ENCODE data around the gene RUSF1. TPM values are rescaled to one million over a fixed set of nuclear protein-coding genes. Genes with fewer than 3 reads are reported as not detected.

Gene RUSF1
- total and polyA plus RNA-seq, 10 of the 15 experiments (the other 5 are each of a cell fraction or from before 2014, with no cell fraction given): 0.20 to 46.3 (median 29.7) TPM

GRCh38 chr16:31465788-31466370 is 42.3 kb downstream of the RUSF1 start:
- H3K79me2 ChIP-seq (ENCODE audit: control insufficient read depth, insufficient read depth, low read length): 0 out of 2 replicates have a peak, but pooled peaks cover 3% of the 10 kb centered on the region
- H3K27me3 ChIP-seq (replicated peaks in 1 of 2; ENCODE audit: control insufficient read depth in 2 of 2, insufficient read depth in 2 of 2, low read length in 1 of 2): no peaks in the 10 kb centered on the region
- no peak overlapping the region for H3K27ac ChIP-seq (ENCODE audit: control insufficient read depth, insufficient read depth)
- H3K4me1 ChIP-seq (ENCODE audit: control insufficient read depth, insufficient read depth, low read length): 0 out of 2 replicates have a peak, but pooled peaks cover 4% of the 10 kb centered on the region
- H2AFZ ChIP-seq (ENCODE audit: control insufficient read depth, low read depth, low read length): no peak overlapping the region
- no TSS peak for BruUV-seq (replicated peaks)
- FAIRE-seq: no peak
- H4K20me1 ChIP-seq (ENCODE audit: control insufficient read depth, insufficient read depth): no peaks in the 10 kb centered on the region
- H3K36me3 ChIP-seq (ENCODE audit: control insufficient read depth in 2 of 2, insufficient read depth in 2 of 2, low read length in 1 of 2): peaks cover 0 to 20% of the 10 kb centered on the region in 2 experiments; a peak in 3 of 4 replicates
- no peak overlapping the region for H3K9ac ChIP-seq (ENCODE audit: control insufficient read depth, insufficient read depth, low read length)
- ChIA-PET RAD21 (ENCODE audit: unreplicated experiment) (no interaction called here), CTCF (no interaction called here), POLR2A (no interaction called here), SMC1A (ENCODE audit: uncharacterized antibody, unreplicated experiment) (no interaction called here)
- no peaks in the 10 kb centered on the region for H3K9me3 ChIP-seq (replicated peaks; ENCODE audit: control insufficient read depth, insufficient read depth, low read length)
- in situ Hi-C loops (cut with MboI) (no loop called here), intact Hi-C loops (cut with micrococcal nuclease; ENCODE audit: unreplicated experiment) (no loop called here)
- DNase-seq (ENCODE audit: low read depth, low spot score): no peak
- 92% methylated on average over 19 of the region's 20 CpGs for WGBS (ENCODE audit: insufficient coverage, insufficient replicate concordance, low lambda C conversion rate, missing lambda C conversion rate)
- no peak overlapping the region for H3K4me3 ChIP-seq
- no peak overlapping the region for H3K4me2 ChIP-seq (ENCODE audit: control insufficient read depth, insufficient read depth)
- ATAC-seq: no peak
- no peak for TF ChIP-seq IRF4 (IDR thresholded peaks at IDR 0.05; ENCODE audit: low read depth, low read length)
- no peak for TF ChIP-seq ATF2 (IDR thresholded peaks at IDR 0.05; ENCODE audit: low read length)
- no peak for TF ChIP-seq ESRRA (IDR thresholded peaks at IDR 0.05; ENCODE audit: low read length)
- TF ChIP-seq NRF1 (conservative IDR thresholded peaks at IDR 0.05; ENCODE audit: low read depth, low read length): no peak
- no peak for TF ChIP-seq STAT1 (conservative IDR thresholded peaks at IDR 0.05)
- no peak for TF ChIP-seq NR2C2 (IDR thresholded peaks at IDR 0.05; ENCODE audit: borderline replicate concordance, control insufficient read depth, insufficient read length, low read depth)
- no peak for TF ChIP-seq SUPT20H (IDR thresholded peaks at IDR 0.05; ENCODE audit: borderline replicate concordance, control insufficient read depth, low read depth, low read length)
- TF ChIP-seq FOXM1 (IDR thresholded peaks at IDR 0.05; ENCODE audit: low read depth, low read length): no peak
- TF ChIP-seq HDGF (IDR thresholded peaks at IDR 0.05): no peak
- TF ChIP-seq NFYB (IDR thresholded peaks at IDR 0.05; ENCODE audit: insufficient read depth, low read depth, low read length): no peak
- TF ChIP-seq NKRF (conservative IDR thresholded peaks at IDR 0.05): no peak
- TF ChIP-seq ZNF592 (IDR thresholded peaks at IDR 0.05): no peak
- no peak for TF ChIP-seq IKZF2 (IDR thresholded peaks at IDR 0.05)
- TF ChIP-seq, protein P1, sequence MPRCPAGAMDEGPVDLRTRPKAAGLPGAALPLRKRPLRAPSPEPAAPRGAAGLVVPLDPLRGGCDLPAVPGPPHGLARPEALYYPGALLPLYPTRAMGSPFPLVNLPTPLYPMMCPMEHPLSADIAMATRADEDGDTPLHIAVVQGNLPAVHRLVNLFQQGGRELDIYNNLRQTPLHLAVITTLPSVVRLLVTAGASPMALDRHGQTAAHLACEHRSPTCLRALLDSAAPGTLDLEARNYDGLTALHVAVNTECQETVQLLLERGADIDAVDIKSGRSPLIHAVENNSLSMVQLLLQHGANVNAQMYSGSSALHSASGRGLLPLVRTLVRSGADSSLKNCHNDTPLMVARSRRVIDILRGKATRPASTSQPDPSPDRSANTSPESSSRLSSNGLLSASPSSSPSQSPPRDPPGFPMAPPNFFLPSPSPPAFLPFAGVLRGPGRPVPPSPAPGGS (IDR thresholded peaks at IDR 0.05; ENCODE audit: borderline replicate concordance, insufficient read depth, low read depth, low read length, poor library complexity, severe bottlenecking): no peak
- TF ChIP-seq SUZ12 (IDR thresholded peaks at IDR 0.05; ENCODE audit: unreplicated experiment): no peak
- TF ChIP-seq YY1 (IDR thresholded peaks at IDR 0.05; ENCODE audit: low read depth, low read length): no peak

Measured in GM12878 (cell line).